Sigmoid colon (tissue), 7 donors: ENCODE data around the gene ANKRD10. TPM values are rescaled to one million over a fixed set of nuclear protein-coding genes. Genes with fewer than 3 reads are reported as not detected.

ENCODE experiments used
- DNase-seq: peaks from one replicate; pipeline ENCODE4 v3.0.0-alpha.2; 2019
- H3K27ac ChIP-seq, 4 donors: fragments of 200-600 bp; sonication (generic); one replicate each; pipeline ENCODE4 v1.5.1; 2016 to 2019; ENCODE audit warnings: mild to moderate bottlenecking in 1 of 4
- H3K27me3 ChIP-seq, 3 donors: fragments of 200-600 bp; sonication (generic); one replicate each; pipeline ENCODE4 v1.5.1; 2019; ENCODE audit warnings: mild to moderate bottlenecking in 1 of 3
- H3K36me3 ChIP-seq, 4 donors: fragments of 200-600 bp; sonication (generic); one replicate each; pipeline ENCODE4 v1.5.1; 2016 to 2019
- H3K4me1 ChIP-seq, 4 donors: fragments of 200-600 bp; sonication (generic); one replicate each; pipeline ENCODE4 v1.5.1; 2017 to 2019
- H3K4me3 ChIP-seq, 4 donors: fragments of 200-600 bp; sonication (generic); one replicate each; pipeline ENCODE4 v1.5.1; 2017 to 2019; ENCODE audit warnings: mild to moderate bottlenecking in 2 of 4, moderate library complexity in 1 of 4
- H3K9me3 ChIP-seq, 4 donors: fragments of 200-600 bp in 3 of 4; sonication (generic) in 3 of 4; one replicate each; pipeline versions ENCODE4 v1.5.1 to v1.6.1; 2013 to 2019
- CTCF ChIP-seq, 4 experiments: fragments of 450-650 bp in 3 of 4; fragments of 200-600 bp in 1 of 4; IDR thresholded peaks; one replicate each; pipeline ENCODE4 v1.5.1; 2016 to 2019; ENCODE audit warnings: antibody characterized with exemption in 4 of 4, mild to moderate bottlenecking in 3 of 4, moderate library complexity in 2 of 4
- EP300 ChIP-seq, 4 donors: sonication (generic); formaldehyde crosslinking; IDR thresholded peaks; one replicate each; pipeline ENCODE4 v1.6.1; 2017; ENCODE audit warnings: antibody characterized with exemption in 4 of 4
- POLR2A ChIP-seq, 2 donors: fragments of 450-650 bp; IDR thresholded peaks; one replicate each; pipeline ENCODE4 v1.6.1; 2016; ENCODE audit warnings: antibody characterized with exemption in 2 of 2, mild to moderate bottlenecking in 2 of 2, moderate library complexity in 2 of 2
- POLR2AphosphoS5 ChIP-seq, 4 donors: sonication (generic); formaldehyde crosslinking; IDR thresholded peaks; one replicate each; pipeline ENCODE4 v1.6.1; 2017; ENCODE audit warnings: antibody characterized with exemption in 4 of 4
- WGBS, 2 donors: extraction: QIAGEN DNeasy Blood & Tissue Kit; methylation state at CpG; one replicate each; pipeline ENCODE4 v1.1.7; 2013; 5-methylcytosine and 5-hydroxymethylcytosine counted together
- intact Hi-C: fragments of 100-400 bp; cut with DNase I; formaldehyde crosslinking; loops from one replicate; pipeline ENCODE4 v1.15.1; 2023
- polyA plus RNA-seq, 3 donors: library from polyadenylated mRNA; stranded (reverse); fragments of 200-250 nt; gene quantifications; one replicate each; pipeline ENCODE4 v1.2.3, GENCODE V29; 2013
- total RNA-seq, 4 donors: library from RNA; depleted of rRNA; stranded (reverse); fragments of >200 nt; gene quantifications; one replicate each; pipeline ENCODE4 v1.1.0, GENCODE V29; 2016
- donor health status: healthy with polysubstance abuse.
- donor health status: Bipolar disorder and iron deficiency.
- donor health status: healthy.

ANKRD10 gene
- total and polyA plus RNA-seq, 7 donors: 41.4 to 179 (median 141) TPM

GRCh38 chr13:110911880-110912279 lies 3.0 kb downstream of the ANKRD10 start:
- DNase-seq: no peak
- peaks cover 0 to 74% (median 67%) of the 10 kb centered on the region in 4 donors for H3K4me1 ChIP-seq
- intact Hi-C loops: loop anchor here (5.0 kb wide), 1 partner anchor 295 kb away; the partner anchor contains the start of gene NAXD
- peak overlapping the region; percentile 98 to 100 (median 100) for H3K27ac ChIP-seq
- 67 to 80% methylated on average over 2 of the region's 2 CpGs for WGBS, 2 donors
- peak overlapping the region in 1 of 4 donors; percentile 81 for H3K4me3 ChIP-seq
- H3K36me3 ChIP-seq: peaks cover 0 to 12% (median 2%) of the 10 kb centered on the region in 4 donors
- H3K27me3 ChIP-seq: no peaks in the 10 kb centered on the region
- no peak for TF ChIP-seq POLR2A (IDR thresholded peaks at IDR 0.05)
- TF ChIP-seq CTCF (IDR thresholded peaks at IDR 0.05): no peak
- no peak for TF ChIP-seq EP300 (IDR thresholded peaks at IDR 0.05)
- no peak for TF ChIP-seq POLR2AphosphoS5 (IDR thresholded peaks at IDR 0.05)
- H3K9me3 ChIP-seq: no peaks in the 10 kb centered on the region

GRCh38 chr13:110910013-110910890 lies 4.6 kb downstream of the ANKRD10 start:
- TF ChIP-seq EP300 (IDR thresholded peaks at IDR 0.05) (no peak), POLR2AphosphoS5 (IDR thresholded peaks at IDR 0.05) (no peak), CTCF (IDR thresholded peaks at IDR 0.05) (no peak), POLR2A (IDR thresholded peaks at IDR 0.05) (no peak)
- no peaks in the 10 kb centered on the region for H3K9me3 ChIP-seq
- intact Hi-C loops: loop anchor here (5.0 kb wide), 1 partner anchor 293 kb away; the partner anchor contains the start of gene NAXD
- H3K27ac ChIP-seq: peak overlapping the region in 3 of 4 donors; percentile 24 to 38 (median 34)
- H3K27me3 ChIP-seq: no peaks in the 10 kb centered on the region
- 39 to 81% methylated on average over 14 of the region's 14 CpGs for WGBS, 2 donors
- DNase-seq: no peak
- peaks cover 0 to 79% (median 74%) of the 10 kb centered on the region in 4 donors for H3K4me1 ChIP-seq
- H3K36me3 ChIP-seq: peaks cover 0 to 25% (median 2%) of the 10 kb centered on the region in 4 donors
- H3K4me3 ChIP-seq: no peak overlapping the region

GRCh38 chr13:110907951-110908898 lies 6.6 kb downstream of the ANKRD10 start:
- H3K4me3 ChIP-seq: no peak overlapping the region
- no peaks in the 10 kb centered on the region for H3K9me3 ChIP-seq
- H3K4me1 ChIP-seq: peaks cover 0 to 83% (median 70%) of the 10 kb centered on the region in 4 donors
- peaks cover 0 to 44% (median 2%) of the 10 kb centered on the region in 4 donors for H3K36me3 ChIP-seq
- H3K27ac ChIP-seq: peak overlapping the region; percentile 13 to 68 (median 36)
- no peaks in the 10 kb centered on the region for H3K27me3 ChIP-seq
- no peak for DNase-seq
- WGBS, 2 donors: 19 to 59% methylated on average over 9 of the region's 9 CpGs
- TF ChIP-seq POLR2AphosphoS5 (IDR thresholded peaks at IDR 0.05): no peak
- TF ChIP-seq EP300 (IDR thresholded peaks at IDR 0.05): no peak
- no peak for TF ChIP-seq POLR2A (IDR thresholded peaks at IDR 0.05)
- no peak for TF ChIP-seq CTCF (IDR thresholded peaks at IDR 0.05)
- intact Hi-C loops: no loop called here

- Histone ChIP-seq H3K4me3 (no peak overlapping the region), H3K9me3 (no peaks in the 10 kb centered on the region), H3K27ac (peak overlapping the region in 3 of 4 donors; percentile 34 to 68 (median 38)), H3K4me1 (peaks cover 0 to 80% (median 65%) of the 10 kb centered on the region in 4 donors), H3K27me3 (no peaks in the 10 kb centered on the region), H3K36me3 (peaks cover 0 to 47% (median 2%) of the 10 kb centered on the region in 4 donors)
- DNase-seq: no peak
- WGBS, 2 donors: 68 to 82% methylated on average over 3 of the region's 4 CpGs
- TF ChIP-seq EP300 (IDR thresholded peaks at IDR 0.05): no peak
- no peak for TF ChIP-seq POLR2A (IDR thresholded peaks at IDR 0.05)
- TF ChIP-seq CTCF (IDR thresholded peaks at IDR 0.05): no peak
- TF ChIP-seq POLR2AphosphoS5 (IDR thresholded peaks at IDR 0.05): no peak
- intact Hi-C loops: no loop called here
Measured at GRCh38 chr13:110907301-110907700, 7.6 kb downstream of the ANKRD10 start.
